HG03196 (cell line): ENCODE measurements around the gene SLC25A12.
"Not testable (repeated sequence)": the region's sequence is repeated elsewhere in the genome, so short reads cannot be mapped to it uniquely, and the experiment has no call there.

Source experiments
- ATAC-seq: cut with Tn5 transposase; IDR thresholded peaks from one replicate; pipeline ENCODE4 v1.9.1; 2021; ENCODE audit not compliant: unreplicated experiment

SLC25A12 gene

GRCh38 chr2:171893824-171894611 is at the start of gene SLC25A12:
Gene SLC25A12, minus strand, starts transcription at chr2:171894244. Its CDS starts 30 bp downstream, at chr2:171894214.
- peak; percentile 94 for ATAC-seq

- ATAC-seq, result no peak
Observed at GRCh38 chr2:171941316-171941699, 47.3 kb upstream of the SLC25A12 start.

GRCh38 chr2:171939743-171940071 is 45.7 kb upstream of the SLC25A12 start:
- no peak for ATAC-seq

- no peak for ATAC-seq
Observed at GRCh38 chr2:171939058-171939742, 45.2 kb upstream of the SLC25A12 start.

GRCh38 chr2:171930385-171930784 is 36.3 kb upstream of the SLC25A12 start:
- ATAC-seq, result no peak

GRCh38 chr2:171924170-171924942 is 30.3 kb upstream of the SLC25A12 start:
- no peak for ATAC-seq

GRCh38 chr2:171923206-171923605 is 29.2 kb upstream of the SLC25A12 start:
- no peak for ATAC-seq

GRCh38 chr2:171922230-171923022 is 28.4 kb upstream of the SLC25A12 start, which contains the start of gene HAT1:
Gene HAT1, plus strand, starts transcription at chr2:171922461. Its CDS starts 40 bp downstream, at chr2:171922501.
- ATAC-seq, result peak; percentile 98

GRCh38 chr2:171921970-171922229 is 27.9 kb upstream of the SLC25A12 start:
- peak; percentile 17 for ATAC-seq

GRCh38 chr2:171919453-171919852 is 25.4 kb upstream of the SLC25A12 start:
- ATAC-seq, result no peak

- ATAC-seq, result no peak
Observed at GRCh38 chr2:171913517-171913916, 19.5 kb upstream of the SLC25A12 start.

- no peak for ATAC-seq
Observed at GRCh38 chr2:171910494-171910893, 16.4 kb upstream of the SLC25A12 start.

GRCh38 chr2:171909266-171909665 is 15.2 kb upstream of the SLC25A12 start:
- no peak for ATAC-seq

- no peak for ATAC-seq
Observed at GRCh38 chr2:171908235-171908634, 14.2 kb upstream of the SLC25A12 start.

- no peak for ATAC-seq
Observed at GRCh38 chr2:171902840-171903420, 8.9 kb upstream of the SLC25A12 start.

- ATAC-seq, result not testable (repeated sequence)
Observed at GRCh38 chr2:171899623-171900282, 5.7 kb upstream of the SLC25A12 start.

GRCh38 chr2:171895786-171896185 is 1.7 kb upstream of the SLC25A12 start:
- no peak for ATAC-seq

GRCh38 chr2:171894612-171894947 is 536 bp upstream of the SLC25A12 start:
- ATAC-seq, result no peak

GRCh38 chr2:171893196-171893823 is 734 bp downstream of the SLC25A12 start:
- peak; percentile 28 for ATAC-seq

GRCh38 chr2:171889808-171890207 is 4.2 kb downstream of the SLC25A12 start:
- ATAC-seq, result no peak
